ENCODE measurements around the gene ZIC4. TPM values are rescaled to one million over a fixed set of nuclear protein-coding genes. Genes with fewer than 3 reads are reported as not detected.

ZIC4 gene
- total and polyA plus RNA-seq, 2 experiments from 2014 or later = 0.17 TPM; not detected in 1

DNA sequence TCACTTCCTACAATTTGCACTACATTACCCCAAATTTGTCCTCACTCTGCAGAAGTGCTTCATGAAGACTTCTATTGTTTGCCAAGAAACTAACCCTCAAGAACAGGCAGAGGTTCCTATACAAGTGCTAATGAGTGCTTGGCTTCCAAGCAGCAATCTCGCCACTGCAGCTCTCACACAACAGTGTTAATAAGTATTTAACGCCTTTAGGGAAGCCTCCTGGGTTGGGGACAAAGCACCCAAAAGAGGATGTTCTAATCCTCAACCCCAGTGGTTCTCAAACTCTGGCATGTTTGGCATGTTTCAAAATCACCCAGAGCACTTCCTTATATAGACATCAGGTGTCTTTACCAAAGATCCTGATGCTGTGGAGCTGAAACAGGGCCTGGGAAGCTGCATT lies 64.6 kb downstream of the ZIC4 start:
- WGBS (ENCODE audit: low lambda C conversion rate, missing lambda C conversion rate) = 14% methylated on average over 2 of the region's 2 CpGs
- no peaks in the 10 kb centered on the region for H4K20me1 ChIP-seq (ENCODE audit: insufficient read depth, poor library complexity, severe bottlenecking)

DNA sequence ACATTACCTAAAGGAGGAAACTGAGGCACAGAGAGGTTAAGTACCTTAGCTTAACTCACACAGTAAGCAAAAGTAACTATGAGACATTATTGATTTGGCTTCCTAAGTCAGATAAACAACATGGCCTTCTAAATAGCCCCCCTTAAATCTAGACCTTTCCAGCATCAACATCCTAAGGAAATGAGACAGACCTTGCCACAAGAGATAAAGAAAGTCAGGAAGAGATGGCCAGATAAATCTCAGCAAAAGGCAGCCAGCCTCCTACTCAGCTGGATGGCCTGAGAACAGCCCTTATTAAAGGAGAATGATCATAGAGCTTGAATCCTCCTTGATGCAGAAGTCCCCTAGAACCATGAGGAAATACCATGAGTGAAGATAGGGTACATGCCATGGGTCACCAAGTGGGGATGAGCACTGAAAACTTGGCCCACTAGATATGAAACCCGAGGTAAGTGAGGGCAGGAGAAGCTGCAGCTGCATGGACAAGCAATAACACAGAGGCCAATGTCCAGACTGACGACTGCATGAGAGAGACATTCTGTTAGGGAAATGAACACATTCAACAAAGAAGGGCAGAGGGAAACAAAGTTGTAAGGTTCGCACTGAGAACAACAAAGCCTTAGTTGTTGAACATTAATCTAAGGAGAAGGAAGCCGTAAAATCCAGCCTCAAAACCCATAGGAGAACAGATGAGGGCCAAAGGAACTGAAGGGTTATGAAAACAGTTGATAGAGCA lies 69.6 kb downstream of the ZIC4 start:
- H3K4me1 ChIP-seq (ENCODE audit: insufficient read depth) = no peaks in the 10 kb centered on the region
- no peak overlapping the region for H3K4me3 ChIP-seq
- H2AFZ ChIP-seq = no peak overlapping the region
- no peaks in the 10 kb centered on the region for H3K36me3 ChIP-seq (replicated peaks; ENCODE audit: insufficient read depth, low read depth)
- H3K79me2 ChIP-seq = no peaks in the 10 kb centered on the region
- 70% methylated on average over 4 of the region's 4 CpGs for WGBS (ENCODE audit: low lambda C conversion rate, missing lambda C conversion rate)
- H3K27me3 ChIP-seq = peaks cover 10% of the 10 kb centered on the region
- H3K9me2 ChIP-seq (replicated peaks; ENCODE audit: insufficient read depth) = no peaks in the 10 kb centered on the region
- no peaks in the 10 kb centered on the region for H3K9me3 ChIP-seq (ENCODE audit: low read depth)
- H4K20me1 ChIP-seq (ENCODE audit: insufficient read depth, poor library complexity, severe bottlenecking) = no peaks in the 10 kb centered on the region
- TF ChIP-seq, protein P1, sequence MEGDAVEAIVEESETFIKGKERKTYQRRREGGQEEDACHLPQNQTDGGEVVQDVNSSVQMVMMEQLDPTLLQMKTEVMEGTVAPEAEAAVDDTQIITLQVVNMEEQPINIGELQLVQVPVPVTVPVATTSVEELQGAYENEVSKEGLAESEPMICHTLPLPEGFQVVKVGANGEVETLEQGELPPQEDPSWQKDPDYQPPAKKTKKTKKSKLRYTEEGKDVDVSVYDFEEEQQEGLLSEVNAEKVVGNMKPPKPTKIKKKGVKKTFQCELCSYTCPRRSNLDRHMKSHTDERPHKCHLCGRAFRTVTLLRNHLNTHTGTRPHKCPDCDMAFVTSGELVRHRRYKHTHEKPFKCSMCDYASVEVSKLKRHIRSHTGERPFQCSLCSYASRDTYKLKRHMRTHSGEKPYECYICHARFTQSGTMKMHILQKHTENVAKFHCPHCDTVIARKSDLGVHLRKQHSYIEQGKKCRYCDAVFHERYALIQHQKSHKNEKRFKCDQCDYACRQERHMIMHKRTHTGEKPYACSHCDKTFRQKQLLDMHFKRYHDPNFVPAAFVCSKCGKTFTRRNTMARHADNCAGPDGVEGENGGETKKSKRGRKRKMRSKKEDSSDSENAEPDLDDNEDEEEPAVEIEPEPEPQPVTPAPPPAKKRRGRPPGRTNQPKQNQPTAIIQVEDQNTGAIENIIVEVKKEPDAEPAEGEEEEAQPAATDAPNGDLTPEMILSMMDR (IDR thresholded peaks at IDR 0.05; ENCODE audit: poor library complexity) = no peak
- TF ChIP-seq EZH2phosphoT487 (IDR thresholded peaks at IDR 0.05; ENCODE audit: low read depth, severe bottlenecking, unreplicated experiment) (no peak), EZH2 (IDR thresholded peaks at IDR 0.05; ENCODE audit: borderline replicate concordance) (no peak)
- H3K4me2 ChIP-seq = no peak overlapping the region
- DNase-seq (ENCODE audit: low spot score) = no peak
- H3K27ac ChIP-seq = no peak overlapping the region

More for the DNA sequence above, 64.6 kb downstream of the ZIC4 start:
- H2AFZ ChIP-seq = no peak overlapping the region
- H3K36me3 ChIP-seq (replicated peaks; ENCODE audit: insufficient read depth, low read depth) = no peaks in the 10 kb centered on the region
- H3K27me3 ChIP-seq = peaks cover 14% of the 10 kb centered on the region
- no peak overlapping the region for H3K4me2 ChIP-seq
- H3K4me3 ChIP-seq = no peak overlapping the region
- no peaks in the 10 kb centered on the region for H3K9me2 ChIP-seq (replicated peaks; ENCODE audit: insufficient read depth)
- TF ChIP-seq, protein P1 (IDR thresholded peaks at IDR 0.05; ENCODE audit: poor library complexity) = no peak
- no peak for TF ChIP-seq EZH2phosphoT487 (IDR thresholded peaks at IDR 0.05; ENCODE audit: low read depth, severe bottlenecking, unreplicated experiment)
- no peak for TF ChIP-seq EZH2 (IDR thresholded peaks at IDR 0.05; ENCODE audit: borderline replicate concordance)
- H3K9me3 ChIP-seq (ENCODE audit: low read depth) = no peaks in the 10 kb centered on the region
- H3K27ac ChIP-seq = no peak overlapping the region
- no peak for DNase-seq (ENCODE audit: low spot score)
- H3K79me2 ChIP-seq = no peaks in the 10 kb centered on the region
- H3K4me1 ChIP-seq (ENCODE audit: insufficient read depth) = no peaks in the 10 kb centered on the region

Other genes with a start within 250 kb of the ZIC4 start
- gene ZIC1, start 2.8 kb upstream of the ZIC4 start, total RNA-seq = 0.10 TPM in 1 of 2 replicates, not detected in the other
- gene ZIC1, start 2.8 kb upstream of the ZIC4 start, polyA plus RNA-seq = not detected in 2 replicates